ENCODE data around the gene ONECUT3. TPM values are rescaled to one million over a fixed set of nuclear protein-coding genes. Genes with fewer than 3 reads are reported as not detected.

The ONECUT3 gene
- polyA plus RNA-seq, 1 donor (not counting 4 experiments of a cell fraction or from before 2014, with no cell fraction given) = 0.01 TPM

DNA sequence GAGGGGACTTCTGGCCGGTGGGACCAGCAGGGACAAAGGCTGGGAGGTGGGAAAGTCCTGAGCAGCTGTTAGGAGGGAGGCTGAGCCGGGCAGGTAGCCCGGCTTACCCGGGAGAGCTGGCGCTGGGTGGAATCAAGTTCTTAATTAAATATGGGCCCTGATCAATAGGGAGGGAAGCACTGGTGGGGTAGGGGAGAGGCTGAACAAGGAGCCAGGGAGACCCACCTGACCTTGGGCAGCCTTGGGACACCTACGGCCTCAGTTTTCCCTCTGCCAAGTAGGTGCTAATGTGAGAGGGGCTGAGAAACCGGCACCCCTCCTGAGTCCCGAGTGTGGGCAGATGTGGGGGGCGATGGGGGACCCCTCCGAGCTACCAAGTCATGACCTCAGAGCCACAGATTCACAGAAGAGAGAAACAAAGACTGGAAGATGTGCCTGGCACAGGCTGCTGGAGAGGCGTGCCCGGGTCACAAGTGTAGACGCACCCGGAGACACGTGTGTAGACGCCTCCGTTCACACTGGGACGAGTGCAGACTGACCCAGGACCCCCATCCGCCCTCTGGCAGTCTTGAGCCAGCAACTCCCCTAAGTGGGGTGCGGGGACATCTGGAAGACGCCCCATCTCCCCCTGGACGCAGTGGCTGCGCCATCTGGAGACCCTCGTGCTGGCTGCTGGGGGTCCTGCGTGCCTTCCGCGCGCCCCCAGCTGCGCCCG is 8.4 kb downstream of the ONECUT3 start:
- H3K79me2 ChIP-seq (ENCODE audit: control insufficient read depth, insufficient read depth, low read length) = no peaks in the 10 kb centered on the region
- H2AFZ ChIP-seq (ENCODE audit: control insufficient read depth, low read length) = no peak overlapping the region
- H3K4me1 ChIP-seq (ENCODE audit: control insufficient read depth, extremely low read depth, insufficient read depth, low read length) = no peaks in the 10 kb centered on the region
- H3K9ac ChIP-seq (ENCODE audit: control insufficient read depth, extremely low read depth, insufficient read depth, low read length) = no peak overlapping the region
- no peak for DNase-seq (ENCODE audit: low read depth, low spot score)
- H4K20me1 ChIP-seq (ENCODE audit: control insufficient read depth, extremely low read depth, insufficient read depth, low read length) = peaks cover 3% of the 10 kb centered on the region
- H3K27me3 ChIP-seq (ENCODE audit: control insufficient read depth, extremely low read depth, insufficient read depth, low read length) = peaks cover 98% of the 10 kb centered on the region
- H3K9me1 ChIP-seq (ENCODE audit: control insufficient read depth, extremely low read depth, insufficient read depth, low read length) = no peaks in the 10 kb centered on the region
- dilution Hi-C loops (cut with MboI; ENCODE audit: extremely low pct_ligation_motif_present, low sequenced_read_pairs) = no loop called here
- H3K9me3 ChIP-seq (ENCODE audit: control insufficient read depth, low read depth, low read length) = no peaks in the 10 kb centered on the region
- H3K27ac ChIP-seq (ENCODE audit: control insufficient read depth, insufficient read depth, low read length) = no peak overlapping the region
- no peaks in the 10 kb centered on the region for H3K36me3 ChIP-seq (ENCODE audit: control insufficient read depth in 2 of 2, extremely low read depth in 1 of 2, insufficient read depth in 2 of 2, low read length in 2 of 2)
- no peak for FAIRE-seq
- no peak overlapping the region for H3K4me3 ChIP-seq (ENCODE audit: control insufficient read depth in 2 of 3, extremely low read depth in 1 of 3, insufficient read depth in 2 of 3, low read depth in 1 of 3, low read length in 3 of 3)
- peak; percentile 55 for TF ChIP-seq EZH2 (IDR thresholded peaks at IDR 0.05; ENCODE audit: low read length)
- TF ChIP-seq, protein P1, sequence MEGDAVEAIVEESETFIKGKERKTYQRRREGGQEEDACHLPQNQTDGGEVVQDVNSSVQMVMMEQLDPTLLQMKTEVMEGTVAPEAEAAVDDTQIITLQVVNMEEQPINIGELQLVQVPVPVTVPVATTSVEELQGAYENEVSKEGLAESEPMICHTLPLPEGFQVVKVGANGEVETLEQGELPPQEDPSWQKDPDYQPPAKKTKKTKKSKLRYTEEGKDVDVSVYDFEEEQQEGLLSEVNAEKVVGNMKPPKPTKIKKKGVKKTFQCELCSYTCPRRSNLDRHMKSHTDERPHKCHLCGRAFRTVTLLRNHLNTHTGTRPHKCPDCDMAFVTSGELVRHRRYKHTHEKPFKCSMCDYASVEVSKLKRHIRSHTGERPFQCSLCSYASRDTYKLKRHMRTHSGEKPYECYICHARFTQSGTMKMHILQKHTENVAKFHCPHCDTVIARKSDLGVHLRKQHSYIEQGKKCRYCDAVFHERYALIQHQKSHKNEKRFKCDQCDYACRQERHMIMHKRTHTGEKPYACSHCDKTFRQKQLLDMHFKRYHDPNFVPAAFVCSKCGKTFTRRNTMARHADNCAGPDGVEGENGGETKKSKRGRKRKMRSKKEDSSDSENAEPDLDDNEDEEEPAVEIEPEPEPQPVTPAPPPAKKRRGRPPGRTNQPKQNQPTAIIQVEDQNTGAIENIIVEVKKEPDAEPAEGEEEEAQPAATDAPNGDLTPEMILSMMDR (optimal IDR thresholded peaks at IDR 0.05 in 1 of 3, IDR thresholded peaks at IDR 0.05 in 1 of 3, conservative IDR thresholded peaks at IDR 0.05 in 1 of 3; ENCODE audit: extremely low read depth in 1 of 3, insufficient read depth in 2 of 3, low read length in 3 of 3) = no peak
- no peak overlapping the region for H3K4me2 ChIP-seq (ENCODE audit: control insufficient read depth, extremely low read depth, insufficient read depth, low read depth, low read length)

DNA sequence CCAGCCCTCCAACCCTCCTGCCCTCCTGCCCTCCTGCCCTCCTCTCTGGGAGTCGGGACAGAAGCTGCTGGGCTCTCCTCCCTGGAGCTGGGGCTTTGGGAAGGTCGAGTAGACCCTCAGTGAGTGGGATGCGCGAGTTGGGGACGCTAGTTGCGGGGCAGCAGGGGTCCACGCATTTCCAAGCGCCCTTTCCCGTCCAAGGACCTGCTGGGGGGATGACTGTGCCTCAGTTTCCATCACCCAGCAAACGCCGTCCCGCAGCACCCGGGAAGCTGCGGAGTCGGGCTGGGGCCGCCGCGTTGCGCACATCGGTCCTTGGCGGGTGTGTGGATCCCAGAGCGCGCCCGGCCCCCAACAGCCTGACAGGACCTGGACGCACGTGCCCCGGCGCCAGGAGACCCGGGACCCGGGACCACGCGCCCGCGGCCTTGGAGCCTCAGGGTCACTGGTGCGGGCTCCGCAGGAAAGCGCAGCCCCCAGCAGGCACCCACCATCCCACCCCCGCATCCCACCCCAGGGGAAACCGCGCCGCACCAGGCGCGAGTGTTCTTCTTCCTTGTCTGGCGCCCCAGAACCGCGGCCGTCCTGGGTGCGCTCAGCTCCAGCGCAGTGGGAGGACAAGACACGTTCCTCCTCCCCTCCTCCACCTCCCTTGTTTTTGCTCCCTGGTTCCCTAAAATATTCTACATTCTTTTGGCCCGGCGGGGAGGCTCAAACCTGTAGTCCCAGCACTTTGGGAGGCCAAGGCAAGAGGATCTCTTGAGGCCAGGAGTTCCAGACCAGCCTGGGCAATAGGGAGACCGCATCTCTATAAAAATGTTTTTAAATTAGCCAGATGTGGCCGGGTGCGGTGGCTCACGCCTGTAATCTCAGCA is 9.2 kb downstream of the ONECUT3 start:
- Histone ChIP-seq H3K4me2 (ENCODE audit: control insufficient read depth, extremely low read depth, insufficient read depth, low read depth, low read length) (no peak overlapping the region), H2AFZ (ENCODE audit: control insufficient read depth, low read length) (no peak overlapping the region)

More for the DNA sequence above, 9.2 kb downstream of the ONECUT3 start:
- peak; percentile 24 for TF ChIP-seq EZH2 (IDR thresholded peaks at IDR 0.05; ENCODE audit: low read length)
- TF ChIP-seq, protein P1 (optimal IDR thresholded peaks at IDR 0.05 in 1 of 3, IDR thresholded peaks at IDR 0.05 in 1 of 3, conservative IDR thresholded peaks at IDR 0.05 in 1 of 3; ENCODE audit: extremely low read depth in 1 of 3, insufficient read depth in 2 of 3, low read length in 3 of 3) = no peak
- Histone ChIP-seq H4K20me1 (ENCODE audit: control insufficient read depth, extremely low read depth, insufficient read depth, low read length) (peaks cover 3% of the 10 kb centered on the region), H3K9me3 (ENCODE audit: control insufficient read depth, low read depth, low read length) (no peaks in the 10 kb centered on the region), H3K27me3 (ENCODE audit: control insufficient read depth, extremely low read depth, insufficient read depth, low read length) (peaks cover 98% of the 10 kb centered on the region), H3K9ac (ENCODE audit: control insufficient read depth, extremely low read depth, insufficient read depth, low read length) (no peak overlapping the region), H3K36me3 (ENCODE audit: control insufficient read depth in 2 of 2, extremely low read depth in 1 of 2, insufficient read depth in 2 of 2, low read length in 2 of 2) (no peaks in the 10 kb centered on the region), H3K9me1 (ENCODE audit: control insufficient read depth, extremely low read depth, insufficient read depth, low read length) (no peaks in the 10 kb centered on the region), H3K27ac (ENCODE audit: control insufficient read depth, insufficient read depth, low read length) (no peak overlapping the region), H3K79me2 (ENCODE audit: control insufficient read depth, insufficient read depth, low read length) (no peaks in the 10 kb centered on the region), H3K4me3 (ENCODE audit: control insufficient read depth in 2 of 3, extremely low read depth in 1 of 3, insufficient read depth in 2 of 3, low read depth in 1 of 3, low read length in 3 of 3) (no peak overlapping the region), H3K4me1 (ENCODE audit: control insufficient read depth, extremely low read depth, insufficient read depth, low read length) (peaks cover 3% of the 10 kb centered on the region)
- DNase-seq (ENCODE audit: low read depth, low spot score) (no peak), FAIRE-seq (no peak)
- dilution Hi-C loops (cut with MboI; ENCODE audit: extremely low pct_ligation_motif_present, low sequenced_read_pairs) = no loop called here

Measured in keratinocyte (primary cell).